Loucy (cell line): ENCODE data around the gene BPIFB1.

Experiments used
- H2AFZ ChIP-seq: fragments of 200-600 bp; sonication (generic); 2 replicates; pipeline ENCODE4 v1.6.0; 2016; ENCODE audit warnings: antibody characterized with exemption, mild to moderate bottlenecking, low read length, moderate library complexity
- H3F3A ChIP-seq: fragments of 200-600 bp; 2 replicates; pipeline ENCODE4 v1.6.0; 2016; ENCODE audit warnings: antibody characterized with exemption, low read depth, mild to moderate bottlenecking
- H3K27me3 ChIP-seq: fragments of 200-600 bp; sonication (generic); 2 replicates; pipeline ENCODE4 v1.6.1; 2014; ENCODE audit warnings: low read length, mild to moderate bottlenecking; ENCODE audit not compliant: insufficient read depth, poor library complexity, severe bottlenecking
- H3K36me3 ChIP-seq: fragments of 200-600 bp; sonication (generic); 2 replicates; pipeline ENCODE4 v1.6.1; 2016; ENCODE audit warnings: low read length; ENCODE audit not compliant: insufficient read depth
- H3K4me1 ChIP-seq: fragments of 200-600 bp; sonication (generic); 2 replicates; pipeline ENCODE4 v1.5.1; 2014; ENCODE audit warnings: low read length, mild to moderate bottlenecking; ENCODE audit not compliant: insufficient read depth, poor library complexity, severe bottlenecking
- H3K4me2 ChIP-seq: fragments of 200-600 bp; sonication (generic); 2 replicates; pipeline ENCODE4 v1.6.0; 2014; ENCODE audit warnings: antibody characterized with exemption, low read length, low read depth, mild to moderate bottlenecking; ENCODE audit not compliant: poor library complexity, severe bottlenecking
- H3K4me3 ChIP-seq: fragments of 200-600 bp; sonication (generic); 2 replicates; pipeline ENCODE4 v1.5.1; 2014; ENCODE audit warnings: low read length, mild to moderate bottlenecking, mixed read lengths; ENCODE audit not compliant: poor library complexity, severe bottlenecking
- H3K79me2 ChIP-seq: fragments of 200-600 bp; sonication (generic); 2 replicates; pipeline ENCODE4 v1.6.1; 2014; ENCODE audit warnings: low read length; ENCODE audit not compliant: insufficient read depth
- H3K9ac ChIP-seq: fragments of 200-600 bp; sonication (generic); 2 replicates; pipeline ENCODE4 v1.6.0; 2014; ENCODE audit warnings: mild to moderate bottlenecking, low read depth, low read length, moderate library complexity; ENCODE audit not compliant: poor library complexity, severe bottlenecking
- H3K9me2 ChIP-seq: fragments of 200-600 bp; sonication (generic); replicated peaks from 2 replicates; pipeline ENCODE4 v1.6.1; 2016; ENCODE audit warnings: low read depth, low read length, mixed read lengths
- H3K9me3 ChIP-seq: fragments of 200-600 bp; sonication (generic); 2 replicates; pipeline ENCODE4 v1.6.1; 2014; ENCODE audit warnings: mild to moderate bottlenecking, antibody characterized with exemption, low read length, low read depth; ENCODE audit not compliant: insufficient read depth
- H4K20me1 ChIP-seq: fragments of 200-600 bp; sonication (generic); 2 replicates; pipeline ENCODE4 v1.6.0; 2014; ENCODE audit warnings: antibody characterized with exemption, low read length, mild to moderate bottlenecking; ENCODE audit not compliant: insufficient read depth, poor library complexity, severe bottlenecking
- CTCF ChIP-seq: fragments of 200-600 bp; sonication (generic); conservative IDR thresholded peaks from 2 replicates; pipeline ENCODE4 v1.5.1; 2014; ENCODE audit warnings: mild to moderate bottlenecking, antibody characterized with exemption, low read length
- EZH2phosphoT487 ChIP-seq: fragments of 200-600 bp; IDR thresholded peaks from 2 replicates; pipeline ENCODE4 v1.6.1; 2018; ENCODE audit warnings: antibody characterized with exemption, mild to moderate bottlenecking, moderate library complexity, borderline replicate concordance

Gene BPIFB1

GRCh38 chr20:33280775-33281174 is 2.2 kb upstream of the BPIFB1 start:
- Histone ChIP-seq H2AFZ (no peak overlapping the region), H3K4me3 (no peak overlapping the region), H3K4me1 (no peaks in the 10 kb centered on the region), H3K36me3 (no peaks in the 10 kb centered on the region), H3F3A (no peaks in the 10 kb centered on the region), H3K4me2 (no peak overlapping the region), H3K9me2 (no peaks in the 10 kb centered on the region), H3K9ac (no peak overlapping the region), H4K20me1 (no peaks in the 10 kb centered on the region), H3K79me2 (no peaks in the 10 kb centered on the region), H3K9me3 (no peaks in the 10 kb centered on the region), H3K27me3 (no peaks in the 10 kb centered on the region)
- no peak for TF ChIP-seq EZH2phosphoT487
- no peak for TF ChIP-seq CTCF

GRCh38 chr20:33281550-33282146 is 1.4 kb upstream of the BPIFB1 start:
- TF ChIP-seq CTCF (no peak), EZH2phosphoT487 (no peak)
- Histone ChIP-seq H2AFZ (no peak overlapping the region), H3K4me3 (no peak overlapping the region), H3K9ac (no peak overlapping the region), H3F3A (no peaks in the 10 kb centered on the region), H3K4me2 (no peak overlapping the region), H3K36me3 (no peaks in the 10 kb centered on the region), H3K79me2 (no peaks in the 10 kb centered on the region), H3K4me1 (no peaks in the 10 kb centered on the region), H4K20me1 (no peaks in the 10 kb centered on the region), H3K9me3 (no peaks in the 10 kb centered on the region), H3K27me3 (no peaks in the 10 kb centered on the region), H3K9me2 (no peaks in the 10 kb centered on the region)

GRCh38 chr20:33282196-33282934 is 649 bp upstream of the BPIFB1 start:
- H3K4me3 ChIP-seq = no peak overlapping the region
- no peak overlapping the region for H3K9ac ChIP-seq
- no peak overlapping the region for H3K4me2 ChIP-seq
- H3F3A ChIP-seq = no peaks in the 10 kb centered on the region
- TF ChIP-seq CTCF (no peak), EZH2phosphoT487 (no peak)
- H3K9me2 ChIP-seq = no peaks in the 10 kb centered on the region
- no peaks in the 10 kb centered on the region for H3K9me3 ChIP-seq
- no peaks in the 10 kb centered on the region for H3K36me3 ChIP-seq
- no peaks in the 10 kb centered on the region for H3K27me3 ChIP-seq
- H3K79me2 ChIP-seq = no peaks in the 10 kb centered on the region
- H3K4me1 ChIP-seq = no peaks in the 10 kb centered on the region
- H2AFZ ChIP-seq = no peak overlapping the region
- H4K20me1 ChIP-seq = no peaks in the 10 kb centered on the region
